Stimulated activated CD8-positive, alpha-beta memory T cell treated with anti-CD3 and anti-CD28 coated beads, Interleukin-12 subunit alpha, Interleukin-12 subunit beta, amount 100 ng/mL, for 24 hours (primary cell): ENCODE data around the gene TMEM115.
A peak's percentile ranks its signal among the peaks of the same experiment; 100 is the strongest.

ENCODE experiments used
- DNase-seq: peaks from one replicate; pipeline ENCODE4 v3.0.0-alpha.2; 2020; ENCODE audit errors: extremely low read depth

Gene TMEM115

GRCh38 chr3:50378024-50378423 is 18.7 kb upstream of the TMEM115 start:
- DNase-seq, result no peak

- no peak for DNase-seq
Measured at GRCh38 chr3:50375258-50375931, 16.1 kb upstream of the TMEM115 start.

GRCh38 chr3:50374363-50375257 is 15.3 kb upstream of the TMEM115 start:
- no peak for DNase-seq

GRCh38 chr3:50373146-50374051 is 14.1 kb upstream of the TMEM115 start:
- no peak for DNase-seq

- DNase-seq, result no peak
Measured at GRCh38 chr3:50372349-50372748, 13.0 kb upstream of the TMEM115 start.

GRCh38 chr3:50371133-50371685 is 11.9 kb upstream of the TMEM115 start:
- DNase-seq, result no peak

GRCh38 chr3:50370594-50370993 is 11.3 kb upstream of the TMEM115 start:
- DNase-seq, result no peak

- no peak for DNase-seq
Measured at GRCh38 chr3:50369012-50369670, 9.8 kb upstream of the TMEM115 start.

- DNase-seq, result no peak
Measured at GRCh38 chr3:50365842-50366220, 6.5 kb upstream of the TMEM115 start.

GRCh38 chr3:50365080-50365841 is 5.9 kb upstream of the TMEM115 start:
- DNase-seq, result peak; percentile 78

- DNase-seq, result no peak
Measured at GRCh38 chr3:50364573-50365079, 5.3 kb upstream of the TMEM115 start.

GRCh38 chr3:50359760-50360110 is 414 bp upstream of the TMEM115 start:
- DNase-seq, result no peak

- no peak for DNase-seq
Measured at GRCh38 chr3:50358355-50358910, 888 bp downstream of the TMEM115 start.

- no peak for DNase-seq
Measured at GRCh38 chr3:50357481-50357880, 1.8 kb downstream of the TMEM115 start.

- no peak for DNase-seq
Measured at GRCh38 chr3:50356553-50356952, 2.8 kb downstream of the TMEM115 start.

GRCh38 chr3:50355829-50356552 is 3.3 kb downstream of the TMEM115 start:
- DNase-seq, result no peak

GRCh38 chr3:50354850-50355249 is 4.5 kb downstream of the TMEM115 start:
- DNase-seq, result no peak

GRCh38 chr3:50354186-50354764 is 5.0 kb downstream of the TMEM115 start:
- no peak for DNase-seq
